GM06990 (cell line): ENCODE data around the gene C10orf105.

Source experiments
- DNase-seq: peaks from one replicate; pipeline ENCODE4 v3.0.0-alpha.2; 2011; ENCODE audit not compliant: insufficient read length; ENCODE audit errors: extremely low read depth
- H3K27me3 ChIP-seq: replicated peaks from 2 replicates; pipeline ENCODE4 v1.6.0; 2011; ENCODE audit warnings: low read length; ENCODE audit not compliant: control insufficient read depth, insufficient read depth
- H3K36me3 ChIP-seq: 2 replicates; pipeline ENCODE4 v1.5.1; 2011; ENCODE audit warnings: low read length; ENCODE audit not compliant: control insufficient read depth, insufficient read depth
- H3K4me3 ChIP-seq: replicated peaks from 2 replicates; pipeline ENCODE4 v1.5.1; 2011; ENCODE audit warnings: low read depth, mild to moderate bottlenecking, control low read depth, low read length
- CTCF ChIP-seq: IDR thresholded peaks from 2 replicates; pipeline ENCODE4 v1.5.1; 2011; ENCODE audit warnings: low read length, control low read depth, mild to moderate bottlenecking, inconsistent platforms; ENCODE audit not compliant: insufficient read depth, poor library complexity, severe bottlenecking

C10orf105 gene

GRCh38 chr10:71741029-71741428 is 21.5 kb upstream of the C10orf105 start:
- TF ChIP-seq CTCF: no peak
- Histone ChIP-seq H3K27me3 (no peaks in the 10 kb centered on the region), H3K36me3 (no peaks in the 10 kb centered on the region), H3K4me3 (no peak overlapping the region)
- no peak for DNase-seq

GRCh38 chr10:71740069-71740653 is 20.6 kb upstream of the C10orf105 start:
- no peak for DNase-seq
- Histone ChIP-seq H3K27me3 (no peaks in the 10 kb centered on the region), H3K36me3 (no peaks in the 10 kb centered on the region), H3K4me3 (no peak overlapping the region)
- no peak for TF ChIP-seq CTCF

- Histone ChIP-seq H3K27me3 (no peaks in the 10 kb centered on the region), H3K4me3 (no peak overlapping the region), H3K36me3 (no peaks in the 10 kb centered on the region)
- TF ChIP-seq CTCF: no peak
- DNase-seq: no peak
These were observed 19.9 kb upstream of the C10orf105 start for GRCh38 chr10:71739358-71739900.

GRCh38 chr10:71737834-71738197 is 18.2 kb upstream of the C10orf105 start:
- H3K4me3 ChIP-seq: no peak overlapping the region
- TF ChIP-seq CTCF: no peak
- DNase-seq: no peak
- no peaks in the 10 kb centered on the region for H3K36me3 ChIP-seq
- no peaks in the 10 kb centered on the region for H3K27me3 ChIP-seq

GRCh38 chr10:71737001-71737833 is 17.6 kb upstream of the C10orf105 start:
- no peak overlapping the region for H3K4me3 ChIP-seq
- no peaks in the 10 kb centered on the region for H3K36me3 ChIP-seq
- TF ChIP-seq CTCF: no peak
- DNase-seq: no peak
- no peaks in the 10 kb centered on the region for H3K27me3 ChIP-seq
